Transverse colon (tissue), 4 donors: ENCODE data around the gene GTPBP4.

Experiments used
- CTCF ChIP-seq, 5 experiments: fragments of 200-600 bp in 3 of 5; fragments of 450-650 bp in 2 of 5; sonication (generic) in 3 of 5; IDR thresholded peaks; 1 replicate in 2 of 5; 2 replicates in 3 of 5; pipeline ENCODE4 v1.5.1; 2016 to 2017; ENCODE audit warnings: antibody characterized with exemption in 5 of 5, inconsistent platforms in 3 of 5, mild to moderate bottlenecking in 2 of 5, moderate library complexity in 1 of 5
- POLR2AphosphoS5 ChIP-seq, 3 donors: sonication (generic); formaldehyde crosslinking; IDR thresholded peaks; one replicate each; pipeline ENCODE4 v1.6.1; 2016; ENCODE audit warnings: antibody characterized with exemption in 3 of 3

DNA sequence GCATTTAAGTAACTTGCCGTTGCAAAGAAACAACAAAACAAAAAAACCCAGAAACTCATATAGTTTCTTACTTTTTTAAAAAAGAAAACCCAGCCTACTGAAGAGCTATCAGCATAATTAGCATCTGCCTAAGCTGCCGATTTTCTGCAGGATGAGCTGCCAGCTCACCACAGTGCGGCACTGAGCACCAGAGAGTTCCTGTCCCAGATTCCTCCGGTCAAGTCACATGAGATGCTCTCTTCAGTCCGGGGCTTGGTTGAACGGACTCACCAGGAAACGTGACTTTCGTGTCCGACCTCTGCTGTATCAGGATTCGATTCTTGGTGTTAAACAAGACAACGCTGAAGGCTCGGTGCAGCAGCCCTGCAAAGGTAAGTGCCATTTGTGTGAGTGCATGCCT, 34.2 kb downstream of the GTPBP4 start:
- no peak for TF ChIP-seq POLR2AphosphoS5 (IDR thresholded peaks at IDR 0.05)
- TF ChIP-seq CTCF (IDR thresholded peaks at IDR 0.05) = no peak
